Measurements from ENCODE around the gene KAT2B. TPM values are rescaled to one million over a fixed set of nuclear protein-coding genes. Genes with fewer than 3 reads are reported as not detected.

The KAT2B gene
- total RNA-seq, 1 donor from 2014 or later = 30.7 TPM

DNA sequence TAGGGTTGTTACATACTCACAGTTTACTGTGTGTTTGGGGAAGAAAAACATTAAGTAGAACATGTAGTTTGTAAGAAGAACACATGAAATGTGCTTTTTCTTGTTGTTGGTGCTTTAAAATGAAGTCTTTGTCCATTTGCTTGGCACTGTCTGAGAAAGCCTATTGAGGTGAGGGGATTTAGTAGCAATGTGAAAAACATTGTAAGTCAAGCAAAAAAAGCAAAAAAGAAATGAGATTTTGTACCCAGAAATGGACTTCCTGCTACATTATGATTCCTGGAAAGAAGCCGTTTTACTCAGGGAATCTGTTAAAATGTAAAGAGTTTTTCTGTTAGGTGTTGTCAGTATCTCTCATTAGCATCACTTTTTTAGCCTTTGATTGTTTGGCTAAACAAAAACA lies 59.9 kb downstream of the KAT2B start:
- ATAC-seq = no peak

DNA sequence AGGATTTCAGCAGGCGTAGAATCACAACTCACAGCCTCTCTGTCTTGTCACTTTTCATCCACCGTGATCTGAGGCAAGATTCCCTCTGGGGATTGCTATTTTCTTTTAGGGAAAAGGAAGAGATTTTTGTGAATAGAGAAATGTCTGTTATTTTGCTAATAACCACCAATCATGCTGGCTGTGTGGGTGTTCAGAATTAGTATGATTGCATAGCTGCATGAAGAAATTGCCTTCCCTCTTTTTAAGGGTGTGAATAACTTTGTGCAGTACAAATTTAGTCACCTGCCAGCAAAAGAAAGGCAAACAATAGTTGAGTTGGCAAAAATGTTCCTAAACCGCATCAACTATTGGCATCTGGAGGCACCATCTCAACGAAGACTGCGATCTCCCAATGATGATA lies 60.8 kb downstream of the KAT2B start:
- ATAC-seq = no peak

DNA sequence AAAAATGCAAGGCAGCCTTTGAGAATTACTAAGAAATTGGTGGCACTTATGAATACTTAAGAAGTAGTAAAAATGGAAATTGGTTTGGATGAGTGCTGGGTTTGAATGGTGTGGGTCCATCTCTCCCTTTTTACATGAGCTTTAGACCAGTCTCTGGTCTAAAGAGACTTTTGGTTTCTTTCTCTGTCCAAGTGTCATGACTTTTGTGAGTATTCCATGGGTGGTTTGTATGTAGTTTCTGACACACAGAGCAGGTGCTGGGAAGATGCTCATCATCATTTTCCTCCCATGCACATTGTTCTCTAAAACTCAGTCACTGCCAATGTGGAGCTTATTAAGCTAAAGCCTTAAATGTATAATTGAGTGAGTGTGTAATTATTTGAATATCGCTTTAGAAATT lies 63.5 kb downstream of the KAT2B start:
- ATAC-seq = no peak

DNA sequence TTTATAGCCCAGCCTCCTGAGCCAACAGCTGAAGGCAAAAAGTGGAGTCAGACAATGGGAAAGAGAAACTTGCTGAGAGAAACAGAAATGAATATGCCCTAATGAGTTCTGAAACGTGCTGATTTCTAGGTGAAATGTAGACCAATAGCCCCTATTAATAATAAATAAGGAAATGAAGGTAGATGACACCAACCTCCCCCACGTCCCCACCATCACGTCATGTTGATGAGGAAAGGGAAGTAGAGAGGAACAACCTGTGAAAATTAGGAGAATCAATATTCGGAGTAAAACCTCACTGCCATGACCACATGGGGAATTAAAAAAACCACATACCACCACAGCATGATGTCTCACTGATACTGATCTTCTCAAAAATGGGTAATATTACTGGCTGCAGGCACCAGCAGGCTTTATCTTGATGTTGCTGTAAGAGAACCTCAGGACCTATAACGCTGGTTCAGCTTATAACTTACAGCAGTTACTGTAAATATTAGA lies 64.0 kb downstream of the KAT2B start:
- ATAC-seq = no peak

DNA sequence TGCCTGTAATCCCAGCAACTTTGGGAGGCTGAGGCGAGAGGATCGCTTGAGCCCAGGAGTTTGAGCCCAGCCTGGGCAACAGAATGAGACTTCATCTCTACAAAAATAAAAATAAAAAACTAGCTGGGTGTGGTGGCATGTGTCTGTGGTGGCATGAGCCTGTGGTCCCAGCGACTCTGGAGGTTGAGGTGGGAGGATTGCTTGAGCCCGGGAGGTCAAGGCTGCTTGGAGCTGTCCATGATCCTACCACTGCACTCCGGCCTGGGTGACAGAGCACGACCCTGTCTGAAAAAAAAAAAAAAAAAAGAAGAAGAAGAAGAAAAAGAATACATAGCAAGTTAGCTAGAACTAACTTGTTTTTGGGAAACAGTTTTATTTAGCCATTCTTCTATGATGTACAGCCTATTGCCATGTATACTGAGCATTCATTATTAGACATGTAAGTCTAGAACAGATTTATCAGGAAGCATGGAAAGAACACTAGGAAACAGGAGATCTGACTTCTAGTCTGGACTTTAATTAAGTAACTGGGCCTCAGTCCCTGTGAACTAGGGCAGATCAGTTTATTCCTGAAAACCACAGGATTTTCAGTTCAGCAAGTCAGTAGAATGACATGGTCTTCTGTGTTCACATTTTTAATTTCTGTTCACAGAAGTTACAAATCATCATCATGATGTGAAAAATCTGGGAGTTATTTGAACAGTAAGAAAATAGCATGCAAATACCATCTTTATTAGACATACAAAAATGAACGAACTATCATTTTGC lies 65.5 kb downstream of the KAT2B start:
- no peak for ATAC-seq

DNA sequence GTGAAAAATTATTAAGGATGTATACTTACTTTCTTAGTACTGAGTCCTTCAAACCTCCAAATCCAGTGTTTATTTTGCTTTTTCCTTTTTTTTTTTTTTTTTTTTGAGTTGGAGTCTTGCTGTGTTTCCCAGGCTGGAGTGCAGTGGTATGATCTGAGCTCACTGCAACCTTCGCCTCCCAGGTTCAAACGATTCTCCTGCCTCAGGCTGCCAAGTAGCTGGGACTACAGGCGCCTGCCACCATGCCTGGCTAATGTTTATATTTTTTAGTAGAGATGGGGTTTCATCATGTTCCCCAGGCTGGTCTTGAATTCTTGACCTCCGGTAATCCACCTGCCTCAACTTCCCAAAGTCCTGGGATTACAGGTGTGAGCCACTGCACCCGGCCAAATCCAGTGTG lies 67.5 kb downstream of the KAT2B start:
- ATAC-seq = no peak

DNA sequence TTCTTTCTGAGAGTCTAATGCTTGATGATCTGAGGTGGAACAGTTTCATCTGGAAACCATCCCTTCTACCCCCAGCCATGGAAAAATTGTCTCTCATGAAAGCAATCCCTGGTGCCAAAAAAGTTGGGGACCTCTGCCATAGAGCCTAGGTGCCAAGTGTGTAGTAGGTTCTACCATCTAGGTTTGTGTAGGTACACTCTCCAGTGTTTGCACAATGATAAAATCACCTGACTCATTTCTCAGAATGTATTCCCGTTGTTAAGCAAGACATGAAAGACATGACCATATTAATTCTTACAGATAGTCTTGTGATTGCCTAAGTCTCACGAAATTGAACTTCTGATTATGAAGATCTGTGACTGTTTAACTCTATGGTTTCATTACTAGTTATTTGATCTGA lies 68.6 kb downstream of the KAT2B start:
- ATAC-seq = no peak

DNA sequence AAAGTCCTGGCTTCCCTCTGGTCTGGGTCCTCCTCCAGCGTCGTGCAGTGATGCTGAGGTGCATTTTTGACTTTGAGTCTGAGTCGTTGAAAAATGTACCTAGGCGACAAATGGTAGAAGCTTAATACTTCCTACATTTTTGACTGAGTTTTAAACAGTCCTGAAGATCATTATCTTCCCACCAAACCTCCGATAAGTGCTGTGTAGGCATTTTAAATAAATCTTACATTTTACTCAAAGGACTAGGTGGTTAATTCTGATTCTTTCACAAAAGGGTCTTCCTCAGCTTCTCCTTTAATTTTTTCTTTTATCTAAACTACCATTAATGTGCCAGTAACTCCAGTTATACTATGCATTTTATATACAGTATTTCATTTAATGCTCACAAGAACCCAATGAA lies 70.6 kb downstream of the KAT2B start:
- no peak for ATAC-seq

DNA sequence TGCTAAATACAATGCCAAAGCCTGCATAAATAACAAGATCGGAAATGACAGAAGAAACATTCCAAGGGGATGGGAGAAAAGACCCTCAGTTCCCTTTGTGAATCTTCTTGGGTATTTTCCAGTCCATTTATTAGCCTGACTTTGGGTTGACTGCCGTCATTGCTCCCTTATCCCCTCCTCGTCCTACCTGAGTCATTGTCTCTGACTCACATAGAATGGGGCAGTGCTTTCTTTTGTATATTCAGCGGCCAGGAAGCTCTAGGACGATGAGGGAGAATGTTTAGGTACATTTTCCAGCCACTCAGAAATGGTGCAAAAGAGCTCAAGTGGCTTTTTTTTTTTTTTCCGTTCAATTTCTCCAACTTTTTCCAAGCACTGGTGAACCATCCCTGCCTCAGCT lies 71.6 kb downstream of the KAT2B start:
- ATAC-seq = peak; percentile 74

DNA sequence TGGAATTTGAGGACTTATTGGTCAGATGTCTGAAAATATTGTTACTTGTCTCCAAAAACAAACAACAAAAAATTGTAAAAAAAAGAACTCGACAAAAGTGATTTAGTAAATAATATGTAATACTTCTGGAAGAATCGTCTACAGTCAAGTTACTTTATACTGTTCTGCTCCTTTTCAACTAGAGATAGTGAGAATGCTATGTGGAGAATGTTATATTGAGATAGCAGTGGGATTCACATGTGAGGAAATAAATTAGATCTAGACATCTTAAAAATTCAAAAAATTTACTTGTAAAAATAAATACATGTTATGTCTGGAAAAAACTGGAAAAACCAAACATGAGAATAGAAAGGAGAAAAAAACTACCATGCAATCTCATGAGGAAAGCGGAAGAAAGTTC lies 80.8 kb downstream of the KAT2B start:
- no peak for ATAC-seq

DNA sequence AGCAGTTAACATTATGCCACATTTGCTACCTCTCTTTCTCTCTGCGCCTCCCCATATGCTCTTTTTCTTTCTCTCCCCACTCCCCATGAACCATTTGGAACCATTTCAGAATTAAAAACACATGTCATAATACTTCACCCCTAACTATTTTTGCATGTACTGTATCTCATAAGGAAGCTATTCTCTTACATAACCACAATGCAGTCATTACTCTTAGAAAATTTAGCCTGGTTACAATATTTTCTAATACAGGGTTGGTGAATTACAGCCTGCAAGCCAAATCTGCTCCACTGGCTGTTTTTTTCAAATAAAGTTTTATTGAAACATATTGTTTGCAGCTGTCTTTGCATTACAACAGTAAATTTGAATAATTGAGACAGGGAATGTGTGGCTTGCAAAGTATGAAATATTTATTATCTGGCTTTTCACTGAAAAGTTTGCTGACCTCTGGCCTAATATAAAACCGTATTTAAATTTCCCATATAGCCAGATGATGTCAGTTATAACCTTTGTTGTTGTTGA lies 82.9 kb downstream of the KAT2B start:
- no peak for ATAC-seq

DNA sequence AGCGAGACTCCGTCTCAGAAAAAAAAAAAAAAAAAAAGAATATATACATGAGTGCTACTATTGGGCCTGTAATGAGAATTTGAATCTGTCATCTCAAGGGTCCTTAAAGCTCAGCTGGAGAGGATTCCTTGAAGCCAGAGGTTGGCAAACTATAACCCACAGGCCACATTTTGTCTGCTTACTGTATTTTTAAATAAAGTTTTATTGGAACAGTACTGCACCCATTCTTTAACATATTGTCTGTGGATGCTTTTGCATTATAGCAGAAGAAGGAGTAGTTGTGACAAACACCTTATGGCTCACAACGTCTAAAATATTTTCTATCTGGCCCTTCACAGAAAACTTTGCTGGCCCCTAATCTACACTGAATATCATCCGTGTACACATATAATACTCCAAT lies 85.0 kb downstream of the KAT2B start:
- ATAC-seq = no peak

DNA sequence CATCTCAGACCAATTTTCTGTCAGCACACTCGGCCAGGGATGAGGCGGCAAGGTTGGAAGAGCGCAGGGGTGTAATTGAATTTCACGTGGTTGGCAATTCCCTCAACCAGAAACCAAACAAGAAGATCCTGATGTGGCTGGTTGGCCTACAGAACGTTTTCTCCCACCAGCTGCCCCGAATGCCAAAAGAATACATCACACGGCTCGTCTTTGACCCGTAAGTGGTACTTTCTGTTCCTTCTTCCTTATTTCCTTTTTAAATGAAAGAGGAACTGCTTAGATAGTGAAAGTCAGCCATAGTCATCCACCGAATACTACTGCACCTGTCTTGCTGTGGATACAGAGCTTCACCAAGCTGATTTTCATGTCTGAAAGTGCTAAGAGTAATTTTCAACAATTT lies 85.7 kb downstream of the KAT2B start:
- ATAC-seq = peak; percentile 52

DNA sequence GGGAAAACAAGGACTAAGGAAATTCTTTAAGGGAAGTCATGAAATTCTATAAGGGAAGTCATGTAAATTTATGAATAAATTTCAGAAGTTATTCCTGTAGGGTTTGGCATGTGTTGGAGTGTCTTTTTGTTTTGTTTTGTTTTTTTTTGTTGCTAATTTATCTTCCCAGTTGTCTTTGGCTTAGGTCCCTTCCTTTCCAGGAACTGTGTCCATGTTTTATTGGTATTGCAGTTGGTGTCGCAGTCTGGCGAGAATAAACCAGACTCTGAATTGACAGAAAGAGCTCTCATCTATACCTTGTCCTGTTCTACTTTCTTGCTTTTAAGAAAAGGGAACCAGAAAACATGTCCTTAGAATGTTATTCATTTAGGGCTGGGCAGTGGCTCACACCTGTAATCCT lies 88.1 kb downstream of the KAT2B start:
- ATAC-seq = no peak

DNA sequence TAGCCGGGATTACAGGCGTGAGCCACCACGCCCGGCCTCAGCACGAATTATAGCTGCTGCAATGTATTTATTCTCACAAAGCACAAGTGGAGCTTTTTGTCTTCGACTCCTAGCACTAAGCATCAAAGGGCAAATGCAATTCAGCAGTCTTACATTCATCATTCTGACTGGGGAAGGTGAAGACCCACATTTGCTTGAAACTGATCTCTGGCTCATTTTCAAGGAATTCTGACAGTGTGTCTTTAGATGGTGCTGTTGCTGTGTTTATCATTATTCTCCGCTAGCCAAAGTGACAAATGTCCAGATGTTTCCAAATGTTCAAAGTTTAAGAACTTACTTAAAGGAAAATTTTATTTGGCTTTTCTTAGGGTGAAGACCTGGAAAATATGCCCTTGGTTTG lies 89.9 kb downstream of the KAT2B start:
- ATAC-seq = no peak

DNA sequence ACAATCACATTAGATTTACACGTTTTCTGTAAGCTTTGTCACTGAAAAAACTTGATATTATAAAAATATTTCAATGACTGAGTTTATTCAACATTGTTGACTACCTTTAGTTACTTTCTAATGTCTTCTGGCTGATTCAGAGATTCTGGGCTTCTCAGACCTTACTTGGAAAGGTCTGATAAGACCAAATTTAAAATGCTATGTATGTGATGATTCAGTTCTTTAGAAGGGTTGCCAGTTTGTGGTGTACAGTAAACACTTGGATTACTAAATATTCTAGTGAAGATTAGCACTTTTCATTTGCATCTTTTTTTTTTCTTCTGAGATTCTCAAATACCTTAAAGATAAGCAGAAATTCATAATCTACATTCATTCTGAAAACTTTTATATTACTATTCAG lies 96.0 kb downstream of the KAT2B start:
- no peak for ATAC-seq

DNA sequence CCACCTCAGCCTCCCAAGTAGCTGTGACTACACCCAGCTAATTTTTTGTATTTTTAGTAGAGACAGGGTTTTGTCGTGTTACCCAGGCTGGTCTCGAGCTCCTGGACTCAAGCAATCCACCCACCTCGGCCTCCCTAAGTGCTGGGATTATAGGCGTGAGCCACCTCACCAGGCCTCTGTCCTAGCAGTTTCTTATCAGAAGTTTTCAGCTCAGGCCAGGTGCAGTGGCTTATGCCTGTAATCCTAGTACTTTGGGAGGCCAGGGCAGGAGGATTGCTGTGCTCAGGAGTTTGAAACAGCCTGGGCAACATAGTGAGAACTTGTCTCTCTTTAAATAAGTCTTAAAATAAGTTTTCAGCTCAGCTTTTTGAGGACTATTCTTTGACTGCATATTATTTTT lies 97.4 kb downstream of the KAT2B start:
- ATAC-seq = no peak

DNA sequence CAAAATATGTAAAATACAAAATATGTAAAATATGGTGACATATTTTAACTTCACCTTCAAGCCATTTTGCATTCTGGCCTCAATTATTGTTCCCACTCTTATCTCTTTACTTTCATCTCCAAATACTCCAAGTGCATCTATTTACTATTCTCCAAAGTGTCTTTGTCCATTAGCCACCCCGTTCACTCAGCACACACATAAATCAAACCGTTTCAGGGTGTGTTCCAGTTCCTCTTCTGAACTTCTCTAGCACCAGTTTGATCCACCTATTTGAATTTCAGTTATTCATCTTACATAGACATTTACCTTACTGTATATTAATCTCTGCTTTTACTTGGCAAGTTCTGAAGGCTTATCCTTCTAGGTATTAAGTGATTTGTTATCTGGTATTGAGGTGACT lies 100.6 kb downstream of the KAT2B start:
- ATAC-seq = no peak

DNA sequence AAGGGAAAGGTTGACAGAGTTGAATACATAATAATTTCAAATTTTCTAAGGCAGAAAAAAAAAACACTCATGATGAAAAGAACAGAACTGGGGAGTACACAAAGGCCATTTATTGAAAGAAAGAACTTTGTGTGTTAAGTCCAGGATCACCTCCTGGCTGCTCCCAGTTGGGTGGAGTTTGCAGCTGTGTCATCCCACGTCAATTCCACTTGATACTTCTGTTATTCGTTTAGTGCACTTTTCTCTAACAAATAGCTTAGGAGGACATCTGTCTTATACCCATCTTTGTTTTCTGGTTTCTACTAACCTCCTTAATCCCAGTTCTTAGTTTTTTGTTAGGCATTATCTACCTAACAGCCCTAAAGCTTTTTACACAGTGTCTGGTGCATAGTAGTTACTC lies 101.1 kb downstream of the KAT2B start:
- ATAC-seq = no peak

DNA sequence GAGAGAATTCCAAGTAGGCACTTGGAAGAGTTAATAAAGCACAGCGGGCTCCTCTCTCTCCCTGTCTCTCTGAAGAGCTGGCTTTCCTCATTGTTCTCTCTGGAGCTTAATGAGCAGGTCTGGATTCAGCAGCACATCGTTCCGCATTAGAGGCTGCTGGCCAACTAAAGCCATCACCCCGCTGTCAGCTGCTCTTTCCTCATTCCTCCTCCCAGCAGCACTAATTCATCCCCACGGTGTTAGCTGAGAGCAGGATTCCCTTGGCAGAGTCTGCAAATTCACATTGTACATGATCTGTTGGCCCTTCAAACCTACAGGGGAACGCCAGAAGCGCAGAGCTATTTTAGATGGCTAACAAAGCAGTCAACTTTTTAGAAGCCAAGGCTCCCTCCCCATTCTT lies 101.6 kb downstream of the KAT2B start:
- no peak for ATAC-seq

DNA sequence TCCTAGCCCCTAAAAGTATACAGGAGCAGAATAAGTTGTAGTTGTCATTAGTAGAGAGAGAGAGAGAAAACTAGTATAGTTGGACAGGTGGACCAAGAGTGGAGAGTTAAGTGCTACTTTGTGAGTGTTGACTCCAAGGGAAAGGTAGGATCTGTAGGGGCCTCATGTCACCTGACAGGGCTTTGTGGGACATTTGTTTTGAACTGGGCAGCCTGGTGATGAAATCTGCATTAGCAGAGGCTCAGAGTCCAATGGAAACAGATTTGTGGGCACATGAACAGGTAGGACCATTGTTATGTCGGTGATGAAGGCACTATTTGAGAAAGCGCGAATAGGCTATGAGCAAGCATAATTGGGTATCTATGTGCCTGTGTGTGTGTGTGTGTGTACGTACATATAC lies 102.3 kb downstream of the KAT2B start:
- ATAC-seq = no peak

DNA sequence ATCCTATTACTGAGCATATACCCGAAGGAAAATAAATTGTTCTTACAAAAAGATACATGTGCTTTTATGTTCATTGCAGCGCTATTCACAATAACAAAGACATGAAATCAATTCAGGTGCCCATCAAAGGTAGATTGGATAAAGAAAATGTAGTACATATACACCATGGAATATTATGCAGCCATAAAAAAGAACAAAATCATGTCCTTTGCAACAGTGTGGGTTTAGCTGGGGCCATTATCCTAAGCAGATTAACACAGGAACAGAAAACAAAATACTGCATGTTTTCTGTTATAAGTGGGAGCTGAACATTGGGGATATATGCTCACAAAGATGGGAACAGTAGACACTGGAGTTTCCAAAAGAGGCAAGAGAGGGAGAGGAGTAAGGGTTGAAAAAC lies 103.3 kb downstream of the KAT2B start:
- ATAC-seq = no peak

DNA sequence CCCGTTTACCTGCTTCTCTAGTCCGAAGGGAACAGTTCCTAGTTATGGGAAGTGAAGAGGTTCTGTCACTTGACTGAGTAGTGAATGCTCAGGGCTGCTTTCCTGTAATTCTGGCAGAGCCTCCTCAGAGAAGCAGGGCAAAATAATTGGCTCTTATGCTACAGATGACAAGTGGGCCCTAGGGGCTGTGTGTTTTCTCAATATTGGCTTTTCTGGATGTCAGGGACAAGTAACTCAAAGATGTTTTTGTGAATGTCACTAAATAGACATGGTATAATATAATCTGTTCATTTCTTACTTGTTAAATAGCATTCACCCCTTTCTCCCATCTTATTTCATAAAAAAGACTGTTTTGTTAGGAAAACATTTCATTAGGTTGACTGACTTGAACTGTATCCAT lies 105.6 kb downstream of the KAT2B start:
- ATAC-seq = no peak

DNA sequence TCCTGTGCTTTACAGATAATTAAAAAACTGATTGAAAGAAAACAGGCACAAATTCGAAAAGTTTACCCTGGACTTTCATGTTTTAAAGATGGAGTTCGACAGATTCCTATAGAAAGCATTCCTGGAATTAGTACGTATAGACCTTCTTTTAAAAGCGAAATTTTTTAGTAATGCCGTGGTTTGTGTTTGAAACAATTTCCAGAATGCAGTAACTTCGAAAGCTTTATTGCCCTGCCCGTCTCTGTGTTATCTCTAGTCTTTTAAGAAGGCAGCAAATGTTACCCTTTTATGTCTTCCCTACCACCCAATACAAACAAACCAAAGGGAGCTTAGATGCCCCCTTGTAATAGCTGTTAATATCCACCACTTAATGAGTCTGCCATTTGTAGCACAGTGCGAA lies 106.1 kb downstream of the KAT2B start:
- ATAC-seq = no peak

DNA sequence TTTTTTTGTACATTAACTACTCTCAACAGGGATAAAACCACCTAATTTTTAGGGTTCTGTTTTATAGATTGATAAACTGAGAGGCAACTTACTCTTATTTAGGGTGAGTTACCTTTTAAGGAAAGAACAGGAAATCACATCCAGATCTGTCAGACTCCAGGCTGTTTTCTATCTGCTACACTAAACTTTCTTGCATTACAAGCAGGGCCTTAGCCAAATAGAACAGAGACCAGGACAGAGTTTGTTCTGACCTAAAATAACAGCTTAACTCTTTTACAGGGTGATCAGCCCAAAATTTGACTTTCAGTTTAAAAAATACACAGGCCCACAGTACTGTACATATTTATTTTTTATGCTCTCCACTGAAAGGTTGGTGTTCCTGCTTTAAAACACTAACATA lies 107.1 kb downstream of the KAT2B start:
- no peak for ATAC-seq

Measured in esophagus mucosa (tissue), 1 donor.